Activated CD8-positive, alpha-beta memory T cell treated with anti-CD3 and anti-CD28 coated beads for 36 hours (primary cell): Measurements from ENCODE around the gene SLPI. TPM values are rescaled to one million over a fixed set of nuclear protein-coding genes. Genes with fewer than 3 reads are reported as not detected.

Experiments used
- CTCF ChIA-PET: fragments of 350-600 bp; sonication (Branson Sonifier 250); formaldehyde crosslinking; loops from one replicate; lab custom pipeline; 2021; ENCODE audit warnings: antibody characterized with exemption; lab: Charles Lee
- POLR2A ChIA-PET: fragments of 350-600 bp; sonication (Branson Sonifier 250); formaldehyde crosslinking; loops from one replicate; lab custom pipeline; 2021; ENCODE audit warnings: antibody characterized with exemption; lab: Charles Lee
- total RNA-seq, 2 experiments: library from RNA; stranded (reverse); gene quantifications; one replicate each; pipeline ENCODE4 v1.2.3, GENCODE V29; 2021

Gene SLPI, protein sequence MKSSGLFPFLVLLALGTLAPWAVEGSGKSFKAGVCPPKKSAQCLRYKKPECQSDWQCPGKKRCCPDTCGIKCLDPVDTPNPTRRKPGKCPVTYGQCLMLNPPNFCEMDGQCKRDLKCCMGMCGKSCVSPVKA
- not detected for total RNA-seq

DNA sequence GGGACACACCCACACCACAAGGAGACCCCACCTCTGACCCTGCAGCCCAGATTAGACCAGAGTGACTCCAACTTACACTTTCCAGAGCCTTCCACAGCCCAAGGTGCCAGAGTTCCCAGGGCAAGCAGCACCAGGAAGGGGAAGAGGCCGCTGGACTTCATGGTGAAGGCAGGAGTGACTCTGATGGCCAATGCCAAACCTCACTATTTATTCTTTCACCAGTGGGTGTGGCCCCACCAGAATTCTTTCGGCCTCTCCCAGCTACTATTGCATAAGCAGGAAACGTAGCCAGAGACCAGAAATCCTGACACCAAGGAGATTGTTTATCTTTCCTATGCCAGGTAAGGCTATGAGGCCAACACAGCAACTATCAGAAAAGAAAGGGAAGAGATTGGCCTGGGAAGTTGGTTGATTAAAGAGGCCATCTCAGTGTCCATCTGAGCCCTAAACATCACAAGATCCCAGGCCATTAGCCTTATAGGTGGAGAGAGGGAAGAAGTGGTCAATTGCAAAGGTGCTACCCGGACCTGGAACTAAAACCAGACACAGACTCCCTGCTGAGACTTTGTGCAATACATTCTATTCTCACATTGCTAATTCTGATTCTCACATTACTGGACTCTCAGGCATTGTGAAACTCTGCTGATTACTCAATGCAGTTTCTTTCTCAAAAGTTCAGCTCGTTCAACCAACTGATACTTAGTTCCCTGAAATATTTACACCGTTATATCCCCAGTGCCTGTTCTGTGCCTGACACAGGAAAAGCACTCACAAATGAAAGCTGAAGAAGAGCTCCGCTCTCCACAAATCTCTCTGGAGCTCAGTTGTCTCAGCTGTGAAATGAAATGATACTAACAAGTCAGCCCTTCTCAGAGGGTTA lies at the start of gene SLPI:
Gene SLPI (minus strand): TSS at position 182 of the 880 bp plus-strand sequence. CDS start 21 bp downstream, at position 161.
- POLR2A ChIA-PET, result no interaction called here

GRCh38 chr20:45303586-45304463 lies 49.5 kb upstream of the SLPI start:
- CTCF ChIA-PET, result interaction anchor here (1.0 to 4.4 kb wide), 6 partner anchors 10 to 133 kb away, joined by 3 to 25 read pairs (median 10); partner anchors contain the start of gene SYS1
- POLR2A ChIA-PET, result no interaction called here

More for the DNA sequence above, at the start of gene SLPI:
- CTCF ChIA-PET, result interaction anchor here (1.1 kb wide), 1 partner anchor 49 kb away, joined by 3 read pairs; no protein-coding TSS in a partner anchor

DNA sequence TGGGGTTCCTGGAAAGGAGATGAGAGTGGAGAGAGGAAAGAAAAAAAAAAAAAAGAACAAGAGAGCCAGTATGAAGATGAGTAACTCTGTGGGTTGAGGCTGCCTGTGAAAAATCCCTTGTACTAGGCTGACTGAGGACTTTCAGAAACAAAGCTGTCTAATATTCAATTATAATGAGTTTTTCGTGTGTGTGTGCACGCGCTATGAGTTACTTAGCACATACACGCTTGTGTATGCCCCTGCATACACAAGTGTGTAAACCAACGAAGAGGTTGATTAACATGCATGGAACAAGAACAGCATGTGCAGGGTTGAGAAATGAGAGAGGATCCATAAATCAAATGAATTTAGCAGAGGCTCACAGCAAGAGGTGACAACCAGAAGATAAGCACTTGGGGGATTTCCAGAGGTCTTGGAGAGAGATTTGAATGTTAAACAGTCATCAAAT lies 47.5 kb upstream of the SLPI start:
- CTCF ChIA-PET, result interaction anchor here (0.7 to 4.4 kb wide), 8 partner anchors 8 to 469 kb away, joined by 3 to 25 read pairs (median 4); no protein-coding TSS in a partner anchor
- POLR2A ChIA-PET, result interaction anchor here (1.0 kb wide), 1 partner anchor 8 kb away, joined by 3 read pairs; no protein-coding TSS in a partner anchor

DNA sequence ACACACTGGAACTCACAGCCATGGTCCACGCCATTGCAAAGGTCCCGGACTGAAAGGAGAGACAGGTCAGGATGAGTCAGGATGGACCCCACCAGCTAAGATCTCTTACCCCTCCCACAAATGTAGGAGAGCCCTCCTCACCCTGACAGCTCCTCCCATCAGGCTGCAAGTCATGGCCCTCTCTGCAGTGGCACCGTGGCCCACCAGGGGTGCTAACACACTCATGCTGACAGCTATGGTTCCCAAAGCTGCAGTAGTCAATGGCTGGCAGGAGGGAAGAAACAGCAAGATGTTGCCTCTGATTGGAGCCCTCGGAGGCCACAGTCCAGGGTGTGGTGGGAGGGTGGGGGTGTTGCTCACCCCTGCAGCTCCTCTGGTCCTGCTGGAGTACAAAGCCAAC lies 46.6 kb upstream of the SLPI start:
- POLR2A ChIA-PET, result no interaction called here

GRCh38 chr20:45299786-45300185 lies 45.4 kb upstream of the SLPI start:
- CTCF ChIA-PET, result interaction anchor here (0.7 kb wide), 2 partner anchors 107 to 510 kb away, joined by 3 read pairs; no protein-coding TSS in a partner anchor
- POLR2A ChIA-PET, result no interaction called here

More for the DNA sequence above, 46.6 kb upstream of the SLPI start:
- CTCF ChIA-PET, result interaction anchor here (0.7 to 4.2 kb wide), 6 partner anchors 8 to 162 kb away, joined by 3 to 18 read pairs (median 3); no protein-coding TSS in a partner anchor

DNA sequence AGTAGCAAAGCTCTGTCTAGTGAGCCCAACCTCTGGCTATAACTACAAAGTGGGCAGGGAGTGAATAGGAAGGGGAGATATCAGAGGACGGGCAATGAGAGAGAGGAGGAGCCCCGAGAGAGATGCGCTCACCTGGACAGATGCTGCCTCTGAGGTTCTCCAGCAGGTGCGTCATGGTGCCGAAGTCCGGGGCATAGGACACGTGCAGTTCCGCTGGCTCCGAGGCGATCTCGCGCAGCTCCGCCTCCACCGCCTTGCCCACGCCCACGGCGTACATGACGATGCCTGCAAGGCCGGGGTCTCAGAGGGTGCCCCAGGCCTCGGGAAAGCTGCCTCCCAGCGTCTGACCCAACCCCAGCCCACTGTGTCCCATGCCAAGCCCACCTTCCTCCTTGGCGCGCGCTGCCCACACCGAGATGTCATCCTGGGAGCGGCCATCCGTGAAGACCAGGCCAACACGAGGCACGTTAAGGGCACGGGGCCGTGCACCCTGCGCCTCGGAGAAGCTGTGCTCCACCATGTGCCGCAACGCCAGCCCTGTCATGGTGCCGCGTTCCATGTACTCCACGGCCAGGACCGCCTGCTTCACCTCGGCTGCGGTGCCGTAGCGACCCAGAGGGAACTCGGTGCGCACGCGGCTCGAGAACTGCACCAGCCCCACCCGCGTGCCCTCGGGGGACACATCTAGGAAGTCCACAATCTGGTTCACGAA lies 43.6 kb upstream of the SLPI start:
- CTCF ChIA-PET, result no interaction called here
- POLR2A ChIA-PET, result no interaction called here

- POLR2A ChIA-PET, result no interaction called here
- CTCF ChIA-PET, result interaction anchor here (0.7 to 2.4 kb wide), 16 partner anchors 9 to 476 kb away, joined by 3 to 25 read pairs (median 4); partner anchors contain the start of gene SYS1
These were observed 40.3 kb upstream of the SLPI start for GRCh38 chr20:45294659-45295058.

- ChIA-PET POLR2A (interaction anchor here (0.9 kb wide), 1 partner anchor 8 kb away, joined by 3 read pairs; no protein-coding TSS in a partner anchor), CTCF (interaction anchor here (0.6 to 2.4 kb wide), 21 partner anchors 10 to 720 kb away, joined by 3 to 25 read pairs (median 4); partner anchors contain the start of gene SYS1)
These were observed 39.6 kb upstream of the SLPI start for GRCh38 chr20:45294003-45294368.

- CTCF ChIA-PET, result interaction anchor here (0.6 to 3.1 kb wide), 24 partner anchors 8 to 721 kb away, joined by 3 to 25 read pairs (median 4); partner anchors contain the start of gene SYS1
- POLR2A ChIA-PET, result interaction anchor here (0.9 kb wide), 1 partner anchor 9 kb away, joined by 3 read pairs; no protein-coding TSS in a partner anchor
These were observed 39.0 kb upstream of the SLPI start for GRCh38 chr20:45293041-45294002.

- ChIA-PET POLR2A (no interaction called here), CTCF (interaction anchor here (0.6 to 3.1 kb wide), 12 partner anchors 9 to 248 kb away, joined by 3 to 15 read pairs (median 5); no protein-coding TSS in a partner anchor)
These were observed 38.0 kb upstream of the SLPI start for GRCh38 chr20:45292343-45292742.

GRCh38 chr20:45291526-45291925 lies 37.2 kb upstream of the SLPI start:
- POLR2A ChIA-PET, result no interaction called here
- CTCF ChIA-PET, result interaction anchor here (1.3 to 3.1 kb wide), 12 partner anchors 11 to 247 kb away, joined by 3 to 15 read pairs (median 5); no protein-coding TSS in a partner anchor

GRCh38 chr20:45290677-45291355 lies 36.5 kb upstream of the SLPI start:
- POLR2A ChIA-PET, result no interaction called here

GRCh38 chr20:45289942-45290676 lies 35.7 kb upstream of the SLPI start:
- ChIA-PET CTCF (interaction anchor here (0.9 to 3.1 kb wide), 11 partner anchors 10 to 280 kb away, joined by 3 to 17 read pairs (median 6); no protein-coding TSS in a partner anchor), POLR2A (no interaction called here)

More at GRCh38 chr20:45290677-45291355, 36.5 kb upstream of the SLPI start:
- CTCF ChIA-PET, result interaction anchor here (0.9 to 3.1 kb wide), 14 partner anchors 10 to 280 kb away, joined by 3 to 17 read pairs (median 6); no protein-coding TSS in a partner anchor

GRCh38 chr20:45288860-45289259 lies 34.5 kb upstream of the SLPI start:
- POLR2A ChIA-PET, result no interaction called here
- CTCF ChIA-PET, result no interaction called here

GRCh38 chr20:45288376-45288775 lies 34.0 kb upstream of the SLPI start:
- CTCF ChIA-PET, result no interaction called here

More at GRCh38 chr20:45288376-45288775, 34.0 kb upstream of the SLPI start:
- POLR2A ChIA-PET, result no interaction called here
